Activated naive CD4-positive, alpha-beta T cell (primary cell): ENCODE measurements around the gene TFB1M.

Experiments used
- DNase-seq, 4 experiments: peaks; one replicate each; lab custom pipeline; 2025; lab: John Stamatoyannopoulos, UW

Gene TFB1M

GRCh38 chr6:155263373-155264063 lies 50.8 kb downstream of the TFB1M start, which contains the start of gene CLDN20:
TSS of gene CLDN20 (plus strand) at chr6:155264013. CDS start at chr6:155275720, 11,707 bp downstream.
- DNase-seq = no peak

GRCh38 chr6:155262655-155263054 lies 51.6 kb downstream of the TFB1M start:
- no peak for DNase-seq

- DNase-seq = no peak
Observed at GRCh38 chr6:155261111-155261900, 53.0 kb downstream of the TFB1M start.

- DNase-seq = no peak
Observed at GRCh38 chr6:155260686-155261085, 53.6 kb downstream of the TFB1M start.

- DNase-seq = no peak
Observed at GRCh38 chr6:155259897-155260296, 54.4 kb downstream of the TFB1M start.

- no peak for DNase-seq
Observed at GRCh38 chr6:155259204-155259603, 55.1 kb downstream of the TFB1M start.

GRCh38 chr6:155257796-155258195 lies 56.5 kb downstream of the TFB1M start:
- no peak for DNase-seq

GRCh38 chr6:155256122-155256795 lies 58.0 kb downstream of the TFB1M start:
- no peak for DNase-seq

GRCh38 chr6:155254139-155254538 lies 60.1 kb downstream of the TFB1M start:
- no peak for DNase-seq

GRCh38 chr6:155253337-155253736 lies 60.9 kb downstream of the TFB1M start:
- no peak for DNase-seq

- DNase-seq = no peak
Observed at GRCh38 chr6:155252581-155252980, 61.7 kb downstream of the TFB1M start.

- DNase-seq = no peak
Observed at GRCh38 chr6:155250701-155251381, 63.4 kb downstream of the TFB1M start.

- DNase-seq = no peak
Observed at GRCh38 chr6:155248008-155249001, 66.0 kb downstream of the TFB1M start.

- no peak for DNase-seq
Observed at GRCh38 chr6:155247618-155248007, 66.7 kb downstream of the TFB1M start.

- no peak for DNase-seq
Observed at GRCh38 chr6:155246825-155247224, 67.5 kb downstream of the TFB1M start.

- no peak for DNase-seq
Observed at GRCh38 chr6:155245831-155246230, 68.5 kb downstream of the TFB1M start.

- DNase-seq = no peak
Observed at GRCh38 chr6:155245193-155245592, 69.1 kb downstream of the TFB1M start.

GRCh38 chr6:155244434-155244833 lies 69.8 kb downstream of the TFB1M start:
- DNase-seq = no peak

GRCh38 chr6:155241966-155242365 lies 72.3 kb downstream of the TFB1M start:
- DNase-seq = no peak

GRCh38 chr6:155240905-155241600 lies 73.2 kb downstream of the TFB1M start:
- DNase-seq = no peak
